Measurements from ENCODE around the gene TXNRD3.

- TF ChIP-seq, protein P1, sequence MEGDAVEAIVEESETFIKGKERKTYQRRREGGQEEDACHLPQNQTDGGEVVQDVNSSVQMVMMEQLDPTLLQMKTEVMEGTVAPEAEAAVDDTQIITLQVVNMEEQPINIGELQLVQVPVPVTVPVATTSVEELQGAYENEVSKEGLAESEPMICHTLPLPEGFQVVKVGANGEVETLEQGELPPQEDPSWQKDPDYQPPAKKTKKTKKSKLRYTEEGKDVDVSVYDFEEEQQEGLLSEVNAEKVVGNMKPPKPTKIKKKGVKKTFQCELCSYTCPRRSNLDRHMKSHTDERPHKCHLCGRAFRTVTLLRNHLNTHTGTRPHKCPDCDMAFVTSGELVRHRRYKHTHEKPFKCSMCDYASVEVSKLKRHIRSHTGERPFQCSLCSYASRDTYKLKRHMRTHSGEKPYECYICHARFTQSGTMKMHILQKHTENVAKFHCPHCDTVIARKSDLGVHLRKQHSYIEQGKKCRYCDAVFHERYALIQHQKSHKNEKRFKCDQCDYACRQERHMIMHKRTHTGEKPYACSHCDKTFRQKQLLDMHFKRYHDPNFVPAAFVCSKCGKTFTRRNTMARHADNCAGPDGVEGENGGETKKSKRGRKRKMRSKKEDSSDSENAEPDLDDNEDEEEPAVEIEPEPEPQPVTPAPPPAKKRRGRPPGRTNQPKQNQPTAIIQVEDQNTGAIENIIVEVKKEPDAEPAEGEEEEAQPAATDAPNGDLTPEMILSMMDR (IDR thresholded peaks at IDR 0.05): no peak
- TF ChIP-seq POLR2A (IDR thresholded peaks at IDR 0.05): no peak
Measured at GRCh38 chr3:126557415-126557745, 97.5 kb downstream of the TXNRD3 start.
